ENCODE measurements around the gene NLRP10.
"Not testable (repeated sequence)": the region's sequence is repeated elsewhere in the genome, so short reads cannot be mapped to it uniquely, and the experiment has no call there.

Gene NLRP10, protein sequence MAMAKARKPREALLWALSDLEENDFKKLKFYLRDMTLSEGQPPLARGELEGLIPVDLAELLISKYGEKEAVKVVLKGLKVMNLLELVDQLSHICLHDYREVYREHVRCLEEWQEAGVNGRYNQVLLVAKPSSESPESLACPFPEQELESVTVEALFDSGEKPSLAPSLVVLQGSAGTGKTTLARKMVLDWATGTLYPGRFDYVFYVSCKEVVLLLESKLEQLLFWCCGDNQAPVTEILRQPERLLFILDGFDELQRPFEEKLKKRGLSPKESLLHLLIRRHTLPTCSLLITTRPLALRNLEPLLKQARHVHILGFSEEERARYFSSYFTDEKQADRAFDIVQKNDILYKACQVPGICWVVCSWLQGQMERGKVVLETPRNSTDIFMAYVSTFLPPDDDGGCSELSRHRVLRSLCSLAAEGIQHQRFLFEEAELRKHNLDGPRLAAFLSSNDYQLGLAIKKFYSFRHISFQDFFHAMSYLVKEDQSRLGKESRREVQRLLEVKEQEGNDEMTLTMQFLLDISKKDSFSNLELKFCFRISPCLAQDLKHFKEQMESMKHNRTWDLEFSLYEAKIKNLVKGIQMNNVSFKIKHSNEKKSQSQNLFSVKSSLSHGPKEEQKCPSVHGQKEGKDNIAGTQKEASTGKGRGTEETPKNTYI

DNA sequence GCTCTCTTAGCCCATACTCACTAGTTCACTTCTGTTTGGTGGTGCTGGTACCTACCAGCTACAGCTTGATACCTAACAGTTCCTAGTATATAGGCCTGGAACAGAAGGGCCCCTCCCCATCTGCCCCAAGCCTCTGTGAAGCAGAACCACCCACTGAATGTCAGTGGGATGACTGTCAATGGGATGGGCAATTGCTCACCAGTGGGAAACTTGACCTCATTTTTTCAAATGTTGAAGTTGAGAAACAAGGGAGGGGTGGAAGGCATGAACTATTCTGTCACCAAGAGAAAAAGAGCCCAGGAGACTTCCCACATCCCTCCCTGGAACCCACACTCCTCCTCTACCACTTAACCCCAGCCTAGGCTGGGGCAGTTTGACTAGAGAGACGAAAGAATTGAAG is at the start of gene NLRP10:
Gene NLRP10, minus strand, starts transcription at position 62 of the 400 bp plus-strand sequence. CDS start 1,952 bp downstream, outside the sequence.
- DNase-seq: no peak

DNA sequence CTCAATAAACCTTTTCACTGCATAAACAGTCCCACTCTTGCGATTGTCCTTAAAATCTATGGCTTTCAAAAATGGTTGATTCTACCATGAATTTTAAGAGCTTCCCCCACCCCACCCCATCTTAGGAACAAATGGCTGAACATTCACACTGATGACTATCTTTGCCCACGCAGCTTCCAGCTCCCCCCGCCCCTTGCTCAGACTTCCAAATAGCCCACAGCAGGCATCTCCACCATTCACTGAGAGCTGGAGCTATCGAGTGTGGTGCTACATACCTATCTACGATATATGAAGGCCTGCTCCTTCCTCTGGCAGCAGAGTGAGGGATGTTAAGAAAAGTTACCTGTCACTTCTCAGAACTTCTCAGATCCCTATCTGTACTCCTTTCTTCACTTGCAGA is 48.6 kb upstream of the NLRP10 start:
- DNase-seq: no peak

DNA sequence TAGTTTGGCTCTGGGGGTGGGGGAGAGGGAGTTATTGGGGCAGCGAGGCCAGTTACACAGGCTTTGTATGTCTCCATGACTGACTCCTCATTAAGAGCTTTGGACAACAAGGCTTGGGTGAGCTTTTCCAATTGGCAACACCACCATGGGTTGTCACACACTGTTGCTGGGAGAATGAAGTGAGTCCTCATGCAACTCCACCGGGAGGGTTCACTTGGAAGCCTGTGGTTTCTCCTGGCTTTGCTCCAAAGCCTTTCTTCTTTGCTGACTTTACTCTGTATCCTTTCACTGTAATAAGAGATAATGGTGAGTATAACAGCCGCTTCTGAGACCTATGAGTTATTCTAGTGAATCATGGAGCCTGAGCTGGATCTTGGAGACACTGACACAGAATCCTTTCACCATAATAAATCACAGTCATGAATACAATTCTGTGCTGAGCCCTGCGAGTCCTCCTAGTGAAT is 46.8 kb upstream of the NLRP10 start:
- no peak for DNase-seq

DNA sequence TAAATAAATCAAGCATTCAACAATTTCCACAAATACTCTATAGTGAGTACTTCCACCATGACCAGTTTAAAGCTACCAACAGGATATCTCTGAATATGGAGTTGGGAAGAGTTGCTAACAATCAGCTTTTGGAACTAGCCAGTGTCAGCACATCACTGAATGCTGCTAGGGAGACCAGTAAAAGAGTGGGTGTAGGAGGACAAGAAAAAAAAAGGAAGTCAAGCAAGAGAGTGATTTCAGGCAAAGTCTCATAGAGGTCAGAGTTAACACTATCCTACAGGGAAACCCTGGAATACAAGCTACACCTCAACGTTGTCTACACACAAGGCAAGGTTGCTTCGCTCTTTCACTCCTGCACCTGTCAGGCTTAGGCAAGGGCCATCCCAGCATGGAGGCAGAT is 46.1 kb upstream of the NLRP10 start:
- no peak for DNase-seq

DNA sequence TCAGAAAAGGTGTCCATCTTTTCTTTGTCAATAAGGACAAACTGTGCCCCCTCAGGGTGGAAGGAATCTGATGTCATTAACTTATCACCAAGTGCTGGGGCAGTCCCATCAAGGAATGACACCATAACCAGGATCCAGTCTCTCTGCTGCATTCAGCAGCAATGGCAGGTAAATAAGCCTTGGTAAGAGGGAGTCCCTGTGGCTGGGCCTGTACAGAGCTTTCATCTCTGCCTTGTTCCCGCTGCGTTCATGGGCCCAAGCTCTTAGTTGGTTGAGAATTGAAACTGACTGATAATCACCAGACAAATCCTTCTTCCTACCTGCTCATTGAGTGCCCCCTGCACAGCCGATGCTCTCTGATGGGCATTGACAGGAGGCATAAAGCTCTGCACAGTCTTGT is 44.6 kb upstream of the NLRP10 start:
- DNase-seq: no peak

DNA sequence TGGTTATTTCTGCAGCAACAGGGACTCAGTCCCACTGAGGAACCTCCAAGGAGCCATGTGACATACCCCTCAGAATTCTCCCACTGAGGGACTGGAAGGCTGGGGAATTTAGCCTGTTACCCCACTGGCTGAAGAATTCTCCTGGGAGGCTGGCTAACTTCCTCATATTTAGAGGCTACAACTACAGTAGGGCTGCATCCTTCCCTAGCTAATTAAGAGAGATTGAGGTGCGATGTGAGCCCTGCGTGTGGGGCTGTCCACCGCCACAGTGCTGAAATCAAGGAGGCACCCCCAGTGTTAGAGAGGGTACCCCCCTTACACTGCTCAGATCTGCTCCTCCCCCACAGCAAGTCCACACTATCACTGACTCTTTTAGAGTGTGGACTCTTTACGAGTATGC is 43.0 kb upstream of the NLRP10 start:
- no peak for DNase-seq

DNA sequence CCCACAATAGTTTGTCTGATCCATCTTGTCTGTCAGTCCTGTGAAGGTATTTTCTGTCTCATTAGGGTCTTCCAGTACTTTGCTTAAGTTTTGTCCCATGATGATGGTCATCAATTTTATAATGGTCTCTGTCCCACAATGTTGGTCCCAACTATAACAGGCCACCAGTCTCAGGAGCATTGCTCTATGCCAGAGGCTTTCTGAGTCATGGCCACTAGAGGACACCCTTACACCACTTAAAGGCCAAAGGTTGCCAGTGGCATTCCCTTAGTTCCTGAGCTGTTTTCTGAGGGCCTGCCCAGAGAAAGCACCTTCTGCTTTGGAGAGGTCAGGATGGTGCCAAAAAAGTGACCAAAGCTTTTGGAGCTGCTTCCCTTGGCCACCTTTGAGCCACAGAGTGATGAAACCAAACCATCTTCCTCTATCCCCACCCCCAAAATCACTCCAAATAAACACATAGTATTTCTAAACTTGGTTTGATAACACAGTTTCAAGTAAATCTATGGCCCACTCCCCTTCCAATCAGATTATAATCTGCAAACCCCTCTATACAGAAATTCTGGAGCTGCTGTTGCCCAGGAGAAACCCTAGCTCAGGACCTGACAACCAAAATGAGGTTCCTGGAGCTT is 41.2 kb upstream of the NLRP10 start:
- no peak for DNase-seq

DNA sequence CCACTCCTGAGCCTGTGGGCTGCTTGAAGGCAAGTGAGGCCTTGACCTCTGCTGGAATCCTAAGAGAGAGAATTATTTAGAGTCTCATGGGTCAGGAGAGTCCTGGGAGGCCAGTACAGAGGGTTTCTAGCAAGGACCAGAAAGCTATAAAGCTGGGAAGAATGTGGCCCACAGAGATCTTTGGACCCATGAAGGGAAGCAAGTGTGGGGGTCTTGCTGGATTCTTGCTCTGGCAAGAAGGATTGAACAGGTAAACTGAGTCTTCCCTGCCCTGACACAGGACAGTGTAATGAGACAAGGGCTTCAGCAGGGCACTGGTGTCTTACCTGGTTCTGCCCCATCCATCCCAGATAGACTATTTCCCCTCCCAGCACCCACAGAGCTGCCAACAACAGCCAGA is 40.3 kb upstream of the NLRP10 start:
- DNase-seq: no peak

DNA sequence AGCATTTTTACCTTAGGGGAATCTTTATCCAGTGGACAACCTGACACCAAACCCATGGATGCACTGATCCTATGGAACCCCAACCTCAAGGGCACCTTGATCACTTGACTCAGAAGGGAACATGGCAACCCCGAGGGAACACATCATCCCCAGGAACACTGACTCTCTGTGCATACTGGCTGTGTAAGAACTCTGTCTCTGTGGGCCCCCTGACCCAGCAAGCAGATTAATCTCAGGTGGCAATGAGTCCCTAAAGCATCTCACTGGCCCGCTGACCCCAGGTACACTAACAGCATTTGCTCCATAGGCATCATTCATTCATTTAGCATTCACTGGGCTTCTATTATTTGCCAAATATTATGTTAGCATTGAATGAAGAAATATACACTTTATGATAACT is 38.8 kb upstream of the NLRP10 start:
- DNase-seq: no peak

DNA sequence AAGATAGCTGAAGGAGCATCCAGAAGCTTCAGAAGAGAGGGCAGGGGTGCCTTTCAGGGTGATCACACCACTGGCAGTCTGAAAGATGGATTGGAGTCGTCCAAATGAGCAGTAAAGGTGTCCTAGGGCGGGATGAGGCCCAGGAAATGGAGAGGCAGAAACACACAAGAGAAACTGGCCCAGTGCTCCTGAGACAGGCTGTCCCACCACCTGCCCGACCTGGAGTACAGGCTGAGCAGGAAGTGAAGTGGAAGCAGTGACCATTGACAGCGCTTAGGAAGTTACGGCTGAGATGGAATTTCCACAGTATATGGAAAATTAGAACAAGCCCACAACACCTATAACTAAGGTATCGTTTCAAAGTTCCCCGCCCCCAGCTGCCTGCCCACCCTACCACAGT is 37.9 kb upstream of the NLRP10 start:
- no peak for DNase-seq

DNA sequence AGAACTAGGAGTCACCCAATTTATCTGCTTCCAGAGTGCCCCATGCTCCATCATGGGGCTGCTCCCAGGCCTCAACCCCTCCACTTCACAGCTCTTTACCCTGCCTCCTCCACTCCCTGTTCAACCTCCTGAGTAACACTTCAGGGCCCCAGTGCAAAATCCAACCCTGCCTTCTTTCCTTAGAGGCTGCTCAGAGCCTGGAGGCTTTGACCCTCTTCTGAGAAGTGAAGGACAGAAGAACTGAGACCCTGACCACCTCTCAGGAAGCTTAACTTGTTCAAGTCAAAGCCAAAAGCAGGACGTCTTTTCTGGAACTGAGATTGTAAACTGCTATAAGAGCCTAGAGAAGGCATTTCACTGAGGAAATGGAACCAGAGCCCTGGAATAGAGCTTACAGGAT is 37.4 kb upstream of the NLRP10 start:
- no peak for DNase-seq

DNA sequence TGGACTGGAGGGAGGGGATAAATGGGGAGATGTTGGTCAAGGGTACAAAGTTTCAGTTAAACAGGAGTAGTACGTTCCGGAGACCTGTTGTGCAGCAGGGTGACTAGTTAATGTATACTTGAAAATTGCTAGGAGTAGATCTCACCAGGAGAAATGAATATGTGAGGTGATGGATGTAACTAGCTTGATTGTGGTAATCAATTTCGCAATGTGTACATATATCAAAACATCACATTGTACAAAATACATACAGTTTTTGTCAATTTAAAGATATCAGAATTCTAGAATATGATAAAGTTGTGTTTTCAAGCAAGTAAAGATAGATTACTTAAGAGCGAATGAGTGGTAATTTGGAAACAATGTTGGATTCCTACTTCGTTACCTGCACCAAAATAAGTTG is 35.1 kb upstream of the NLRP10 start:
- no peak for DNase-seq

DNA sequence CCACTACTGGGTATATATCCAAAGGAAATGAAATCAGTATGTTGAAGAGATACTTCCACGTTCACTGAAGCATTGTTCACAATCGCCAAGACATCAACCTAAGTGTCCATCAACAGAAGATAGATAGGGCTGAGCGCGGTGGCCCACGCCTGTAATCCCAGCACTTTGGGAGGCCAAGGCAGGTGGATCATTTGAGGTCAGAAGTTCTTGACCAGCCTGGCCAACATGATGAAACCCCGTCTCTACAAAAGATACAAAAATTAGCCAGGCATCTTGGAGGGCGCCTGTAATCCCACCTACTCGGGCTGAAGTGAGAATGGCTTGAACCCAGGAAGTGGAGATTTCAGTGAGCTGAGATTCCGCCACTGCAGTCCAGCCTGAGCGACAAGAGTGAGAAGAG is 34.5 kb upstream of the NLRP10 start:
- no peak for DNase-seq

DNA sequence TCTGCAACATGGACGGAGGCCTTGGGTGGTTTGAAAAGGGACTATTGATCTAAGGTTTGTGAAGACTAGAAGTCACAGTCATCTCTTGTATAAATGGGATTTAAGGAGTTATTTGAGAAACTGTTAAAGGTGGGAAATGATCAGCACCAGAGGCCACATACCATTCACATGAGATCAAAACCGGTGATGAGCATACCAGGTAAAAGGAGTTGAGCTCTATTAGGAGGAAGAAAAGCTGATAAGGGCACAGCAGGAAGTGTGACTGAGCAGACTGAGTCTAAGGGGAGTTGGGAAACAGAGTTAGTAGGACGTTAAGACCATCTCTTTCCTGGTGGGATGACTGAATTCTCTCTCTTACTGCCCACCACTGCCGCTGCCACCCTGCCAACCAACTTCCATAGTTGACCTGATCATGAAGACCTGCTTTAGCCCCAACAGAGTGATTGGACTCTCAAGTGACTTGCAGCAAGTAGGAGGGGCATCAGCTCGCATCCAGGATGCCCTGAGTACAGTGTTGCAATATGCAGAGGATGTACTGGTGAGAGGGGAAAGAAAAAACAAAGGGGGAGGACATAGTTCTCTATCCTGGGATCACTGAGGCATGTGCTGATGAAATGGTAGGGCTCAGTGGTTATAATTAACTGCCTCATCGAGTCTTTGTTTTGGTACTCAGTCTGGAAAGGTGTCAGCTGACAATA is 29.5 kb upstream of the NLRP10 start:
- no peak for DNase-seq

DNA sequence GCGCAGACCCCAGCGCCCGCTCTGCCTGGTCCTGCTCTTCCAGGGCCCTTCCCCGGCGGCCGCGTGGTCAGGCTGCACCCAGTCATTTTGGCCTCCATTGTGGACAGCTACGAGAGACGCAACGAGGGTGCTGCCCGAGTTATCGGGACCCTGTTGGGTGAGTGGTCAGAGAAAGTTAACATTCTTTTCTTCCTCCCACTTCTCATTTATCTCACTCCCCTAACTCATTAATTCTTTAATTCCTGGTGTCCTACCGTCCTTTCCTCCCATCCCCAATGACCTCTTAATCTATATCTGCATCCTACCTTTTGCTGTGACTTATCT is 22.3 kb upstream of the NLRP10 start:
- DNase-seq: not testable (repeated sequence)

DNA sequence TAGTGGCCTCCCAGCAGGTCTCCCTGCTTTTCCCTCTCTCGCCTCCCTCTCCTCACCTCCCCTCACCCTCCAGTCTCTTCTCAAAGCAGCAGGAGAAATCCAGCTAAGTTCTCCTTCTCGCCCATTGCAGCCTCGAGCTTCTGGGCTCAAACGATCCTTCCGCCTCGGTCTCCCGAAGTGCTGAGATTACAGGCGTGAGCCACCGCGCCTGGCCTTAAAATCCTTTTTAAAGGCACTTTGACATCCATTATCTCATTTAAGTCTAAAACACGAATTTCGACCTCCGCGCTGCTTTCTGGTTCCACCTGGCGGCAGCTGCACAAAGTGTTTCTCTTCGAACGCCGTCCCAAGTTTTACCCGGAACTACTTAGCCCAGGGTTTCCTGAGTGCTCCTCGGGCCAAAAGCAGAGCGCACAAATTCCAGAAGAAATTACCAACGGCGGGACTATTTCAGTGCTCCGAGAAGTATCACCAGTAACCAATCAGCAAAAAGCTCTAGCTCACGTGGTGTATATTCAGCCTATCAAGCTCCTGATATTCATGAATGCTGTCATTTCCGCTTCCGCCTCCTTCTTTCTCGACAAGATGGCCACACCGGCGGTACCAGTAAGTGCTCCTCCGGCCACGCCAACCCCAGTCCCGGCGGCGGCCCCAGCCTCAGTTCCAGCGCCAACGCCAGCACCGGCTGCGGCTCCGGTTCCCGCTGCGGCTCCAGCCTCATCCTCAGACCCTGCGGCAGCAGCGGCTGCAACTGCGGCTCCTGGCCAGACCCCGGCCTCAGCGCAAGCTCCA is 21.7 kb upstream of the NLRP10 start, which contains the start of gene EIF3F:
Gene EIF3F, plus strand, starts transcription at position 570 of the 792 bp plus-strand sequence. Its CDS starts 16 bp downstream, at position 586.
- DNase-seq: peak; percentile 63

DNA sequence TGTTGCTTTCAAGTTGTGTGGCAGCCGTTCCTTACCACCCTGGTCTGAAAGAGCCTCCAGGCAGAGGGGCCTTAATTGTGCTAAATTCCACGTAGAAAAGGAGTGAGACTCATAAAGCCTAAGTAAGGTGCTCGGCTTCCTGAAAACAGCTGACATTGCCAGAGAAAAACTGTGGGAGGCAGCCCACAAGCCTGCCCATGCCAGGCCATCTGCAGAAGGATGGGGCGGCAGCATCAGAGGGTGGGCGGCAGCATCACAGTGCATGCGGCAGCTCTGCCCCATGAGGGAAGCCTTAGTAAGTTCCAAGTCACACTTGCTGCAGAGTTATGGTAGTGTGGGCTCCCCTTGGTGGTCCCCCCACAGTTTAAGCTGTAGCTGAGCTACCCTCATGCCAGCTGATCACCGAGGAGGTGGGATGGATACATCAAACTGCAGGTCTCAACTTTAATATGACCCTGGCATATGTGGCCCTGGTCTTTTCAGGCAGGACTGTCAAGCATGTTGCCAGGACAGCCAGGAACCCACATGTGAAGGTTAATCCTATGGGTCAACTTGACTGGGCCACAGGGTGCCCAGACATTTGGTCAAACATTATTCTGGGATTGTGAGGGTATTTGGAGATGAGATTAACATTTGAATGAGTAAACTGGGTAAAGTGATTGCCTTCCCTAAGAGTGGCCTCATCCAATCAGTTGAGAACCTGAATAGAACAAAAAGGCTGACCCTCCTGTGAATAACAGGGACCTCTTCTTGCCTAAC is 18.8 kb upstream of the NLRP10 start:
- no peak for DNase-seq

DNA sequence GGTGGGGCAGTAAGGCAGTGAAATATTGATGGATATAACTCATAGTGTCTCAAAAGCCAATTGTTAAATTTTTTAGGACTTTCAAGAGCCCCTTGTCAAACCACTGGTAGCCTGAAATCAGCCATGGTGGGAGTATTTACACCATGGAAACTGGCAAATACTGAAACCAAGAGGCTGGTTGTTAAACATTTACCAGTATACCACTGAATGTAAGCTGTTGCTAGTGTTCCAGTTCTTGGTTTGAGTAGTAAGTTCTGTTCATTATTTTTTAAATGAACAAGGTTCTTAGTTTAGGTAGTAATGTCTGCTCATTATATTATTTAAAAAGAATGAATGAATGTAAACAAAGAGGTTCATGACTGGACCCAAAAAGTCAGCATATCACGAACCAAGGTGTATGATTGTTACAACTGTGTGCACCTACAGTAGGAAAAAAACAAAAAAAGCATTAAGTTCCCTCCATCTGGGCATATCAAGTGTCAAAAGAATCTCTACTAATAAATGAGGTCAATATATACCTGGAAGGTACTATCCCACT is 17.4 kb upstream of the NLRP10 start:
- no peak for DNase-seq

DNA sequence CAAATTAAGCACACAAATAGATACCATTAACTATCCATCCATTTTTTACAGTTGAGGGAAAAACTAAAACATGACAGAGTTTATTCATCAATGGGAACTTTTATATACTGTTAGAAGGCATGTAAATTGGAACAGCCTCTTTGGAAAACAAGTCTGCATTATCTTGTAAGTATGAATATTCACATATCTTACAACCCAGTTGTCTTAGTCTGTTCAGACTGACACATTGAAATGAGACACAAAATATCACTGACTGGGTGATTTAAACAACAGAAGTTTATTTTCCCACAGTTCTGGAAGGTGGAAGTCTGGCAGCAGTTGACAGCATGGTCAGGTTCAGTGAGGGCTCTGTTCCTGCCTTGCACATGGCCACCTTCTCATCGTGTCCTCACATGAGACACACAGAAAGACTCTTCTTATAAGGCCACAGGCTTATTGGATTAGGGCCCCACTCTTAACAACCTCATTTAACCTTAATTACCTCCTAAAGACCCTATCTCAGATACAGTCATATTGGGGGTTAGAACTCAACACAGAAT is 16.4 kb upstream of the NLRP10 start:
- DNase-seq: no peak

DNA sequence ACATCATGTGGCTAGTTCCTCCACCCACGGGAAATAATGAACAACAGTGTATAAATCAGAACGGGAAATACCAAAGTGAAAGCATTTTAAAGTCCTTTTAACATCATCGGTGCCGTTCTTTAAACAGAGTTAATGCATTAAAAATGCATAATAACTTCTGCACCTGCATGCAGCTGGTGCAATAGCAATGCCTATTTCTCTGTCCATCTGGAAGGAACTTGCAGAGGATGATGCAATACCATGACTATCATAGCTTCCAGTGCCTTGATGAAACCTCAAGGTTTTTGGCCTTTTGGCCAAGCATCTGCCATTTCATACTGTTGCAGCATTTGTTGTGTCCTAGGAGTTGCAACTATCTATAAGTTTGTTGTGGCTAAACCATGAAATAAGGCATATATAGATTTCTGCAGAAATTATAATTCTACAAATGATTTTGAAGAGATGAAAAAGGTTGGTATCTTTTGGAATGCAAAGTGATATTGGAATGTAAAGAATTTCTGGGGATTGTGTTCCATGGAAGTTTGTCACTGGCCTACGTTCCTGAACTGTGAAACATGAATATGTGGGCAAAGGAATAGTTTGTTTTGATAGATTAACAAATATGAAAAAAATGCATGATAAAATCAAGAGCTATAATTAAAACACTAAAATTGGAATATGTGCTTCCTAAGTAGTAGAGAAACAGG is 12.1 kb upstream of the NLRP10 start:
- DNase-seq: no peak

DNA sequence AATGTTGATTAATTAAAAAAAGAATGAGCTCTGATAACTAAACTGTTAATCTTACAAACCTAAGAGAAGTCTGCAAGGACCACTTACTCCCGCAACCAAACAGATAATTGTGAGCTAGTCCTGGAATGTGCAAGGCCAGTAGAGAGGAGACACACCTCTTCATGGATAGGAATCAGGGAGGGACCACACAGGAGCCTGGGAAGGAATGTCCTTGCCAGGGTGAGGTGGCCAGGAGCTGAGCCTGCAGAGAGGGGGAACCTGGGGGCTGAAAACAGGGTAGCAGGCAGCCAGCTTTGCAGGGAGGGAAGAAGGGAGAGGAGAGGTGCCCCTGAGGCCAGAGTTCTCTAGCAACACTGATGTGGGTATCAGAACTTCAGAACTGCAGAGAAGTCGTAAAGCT is 9.4 kb upstream of the NLRP10 start:
- no peak for DNase-seq
